ENCODE data around the gene ACCSL. TPM values are rescaled to one million over a fixed set of nuclear protein-coding genes. Genes with fewer than 3 reads are reported as not detected.

ACCSL gene
- total RNA-seq, 2 donors from 2014 or later: not detected

DNA sequence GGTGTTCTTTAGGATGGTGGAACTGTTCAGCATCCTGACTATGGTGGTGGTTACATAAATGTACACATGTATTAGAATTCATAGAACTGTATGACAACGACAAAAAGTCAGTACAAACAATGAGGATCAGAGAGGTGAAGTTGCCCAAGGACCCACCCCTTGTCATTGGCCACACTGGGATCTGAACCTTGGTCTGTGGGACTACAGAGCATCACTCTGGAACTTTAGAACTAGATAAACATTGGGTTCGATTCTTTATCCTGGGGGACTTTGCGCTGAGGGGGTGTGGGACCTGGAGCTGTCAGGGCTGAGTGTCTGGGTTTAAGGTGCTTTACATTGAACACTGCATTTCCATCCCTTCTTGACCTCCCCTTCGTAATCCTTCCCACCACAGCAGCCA, 34.9 kb downstream of the ACCSL start:
- intact Hi-C loops (cut with DNase I): no loop called here
- ATAC-seq: no peak
- DNase-seq: no peak

DNA sequence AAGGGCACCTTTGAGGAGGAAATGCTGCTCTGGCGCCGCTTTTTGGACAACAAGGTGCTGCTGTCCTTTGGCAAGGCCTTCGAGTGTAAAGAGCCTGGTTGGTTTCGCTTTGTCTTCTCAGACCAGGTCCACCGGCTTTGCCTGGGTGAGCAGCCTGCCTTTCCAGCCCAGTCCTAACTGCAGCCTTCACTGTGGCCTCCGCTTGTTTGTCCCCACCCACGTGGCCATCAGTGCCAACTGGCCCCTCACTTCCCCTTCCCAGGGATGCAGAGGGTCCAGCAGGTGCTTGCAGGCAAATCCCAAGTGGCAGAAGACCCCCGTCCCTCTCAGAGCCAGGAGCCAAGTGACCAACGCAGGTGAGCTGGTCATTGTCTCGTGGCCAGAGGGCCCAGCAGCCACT, 35.7 kb downstream of the ACCSL start:
- no peak for DNase-seq
- intact Hi-C loops (cut with DNase I): no loop called here
- no peak for ATAC-seq

DNA sequence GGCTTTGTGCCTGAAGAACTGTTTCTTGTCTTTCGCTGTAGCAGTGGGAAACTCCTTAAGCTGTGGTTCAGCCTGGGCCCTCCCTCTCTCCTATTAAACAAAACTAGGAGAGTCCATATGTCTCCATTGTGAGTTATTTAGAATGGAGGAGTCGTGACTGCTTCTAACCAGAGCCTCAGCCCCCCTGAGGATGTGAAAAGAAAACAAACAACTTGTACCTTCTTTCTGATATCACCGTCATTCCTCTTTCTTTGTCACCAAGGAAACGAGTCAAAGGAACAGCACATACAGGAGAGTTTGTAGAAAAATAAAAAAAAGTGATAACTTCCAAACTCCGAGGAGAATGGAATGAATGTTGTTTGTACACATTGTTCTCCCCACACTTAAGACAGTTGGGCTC, 36.1 kb downstream of the ACCSL start:
- no peak for ATAC-seq
- intact Hi-C loops (cut with DNase I): no loop called here

DNA sequence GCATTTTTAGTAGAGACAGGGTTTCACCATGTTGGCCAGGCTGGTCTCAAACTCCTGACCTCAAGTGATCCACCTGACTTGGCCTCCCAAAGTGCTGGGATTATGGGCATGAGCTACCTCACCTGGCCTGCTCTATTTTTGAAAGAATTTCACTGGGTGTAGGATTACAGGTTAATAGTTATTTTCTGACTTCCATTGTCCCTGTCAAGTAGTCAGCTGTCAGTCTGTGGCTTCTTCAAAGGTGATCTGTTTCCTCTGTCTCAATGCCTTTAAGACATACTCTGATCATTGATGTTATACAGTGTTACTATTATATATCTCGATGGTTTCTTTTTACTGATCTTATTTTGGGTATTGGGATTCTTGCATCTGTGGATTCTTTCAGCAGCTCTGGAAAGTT, 37.5 kb downstream of the ACCSL start:
- ATAC-seq (no peak), DNase-seq (no peak)
- intact Hi-C loops (cut with DNase I): no loop called here

More for the DNA sequence above, 36.1 kb downstream of the ACCSL start:
- no peak for DNase-seq

DNA sequence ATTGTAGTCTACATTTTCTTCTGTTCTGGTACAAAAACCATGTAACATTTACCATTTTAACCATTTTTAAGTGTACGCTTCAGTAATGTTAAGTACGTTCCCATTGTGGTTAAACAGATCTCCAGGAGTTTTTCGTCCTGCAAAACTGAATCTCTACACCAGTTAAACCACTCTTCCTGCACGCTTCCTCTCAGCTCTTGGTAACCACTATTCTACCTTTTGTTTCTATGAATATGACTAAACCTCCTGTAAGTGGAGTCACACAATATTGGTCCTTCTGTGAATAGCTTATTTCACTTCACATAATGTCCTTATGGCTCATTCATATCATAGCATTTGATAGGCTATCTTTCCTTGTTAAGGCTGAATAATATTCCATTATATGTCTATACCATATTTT, 40.6 kb downstream of the ACCSL start:
- intact Hi-C loops (cut with DNase I): no loop called here
- ATAC-seq: no peak
- DNase-seq: no peak

DNA sequence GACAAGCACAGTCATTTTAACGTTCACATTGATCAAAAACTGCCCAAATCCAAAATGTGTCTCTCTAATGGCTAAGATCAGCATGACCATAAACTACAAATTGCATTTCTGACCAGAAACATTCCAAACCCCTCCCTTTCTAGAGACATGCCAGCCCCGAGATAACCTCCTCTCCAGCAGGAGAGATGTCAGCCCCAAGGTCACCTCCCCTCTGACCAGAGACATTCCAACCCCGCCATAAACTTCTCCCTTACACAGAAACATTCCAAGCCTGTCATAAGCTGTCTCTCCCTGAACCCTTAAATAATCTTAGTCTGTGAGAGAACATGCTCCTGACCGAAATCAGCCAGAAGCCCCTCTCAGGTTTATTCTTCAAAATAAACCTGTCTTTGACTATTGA, 41.1 kb downstream of the ACCSL start:
- no peak for ATAC-seq
- intact Hi-C loops (cut with DNase I): no loop called here
- DNase-seq: no peak

DNA sequence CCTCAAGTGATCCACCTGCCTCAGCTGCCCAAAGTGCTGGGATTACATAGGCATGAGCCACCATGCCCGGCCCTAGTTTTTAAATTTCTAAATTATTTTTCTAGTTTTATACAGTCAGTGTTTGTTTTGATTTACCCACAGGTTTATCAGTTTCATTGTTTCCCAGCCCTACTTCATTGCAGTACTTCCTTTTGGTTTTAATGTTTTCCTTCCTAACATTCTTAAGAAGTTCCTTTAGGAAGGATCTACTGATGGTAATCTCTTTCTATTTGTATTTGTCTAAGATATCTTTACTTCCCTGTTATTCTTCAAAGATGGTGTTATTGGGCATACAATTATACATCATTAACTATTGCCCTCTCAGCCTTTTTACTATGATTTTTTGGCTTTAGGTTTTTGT, 42.8 kb downstream of the ACCSL start:
- ATAC-seq (no peak), DNase-seq (no peak)
- intact Hi-C loops (cut with DNase I): loop anchor here in 1 of 2 donors (5.0 kb wide), 1 partner anchor 447 kb away; no protein-coding TSS in a partner anchor

DNA sequence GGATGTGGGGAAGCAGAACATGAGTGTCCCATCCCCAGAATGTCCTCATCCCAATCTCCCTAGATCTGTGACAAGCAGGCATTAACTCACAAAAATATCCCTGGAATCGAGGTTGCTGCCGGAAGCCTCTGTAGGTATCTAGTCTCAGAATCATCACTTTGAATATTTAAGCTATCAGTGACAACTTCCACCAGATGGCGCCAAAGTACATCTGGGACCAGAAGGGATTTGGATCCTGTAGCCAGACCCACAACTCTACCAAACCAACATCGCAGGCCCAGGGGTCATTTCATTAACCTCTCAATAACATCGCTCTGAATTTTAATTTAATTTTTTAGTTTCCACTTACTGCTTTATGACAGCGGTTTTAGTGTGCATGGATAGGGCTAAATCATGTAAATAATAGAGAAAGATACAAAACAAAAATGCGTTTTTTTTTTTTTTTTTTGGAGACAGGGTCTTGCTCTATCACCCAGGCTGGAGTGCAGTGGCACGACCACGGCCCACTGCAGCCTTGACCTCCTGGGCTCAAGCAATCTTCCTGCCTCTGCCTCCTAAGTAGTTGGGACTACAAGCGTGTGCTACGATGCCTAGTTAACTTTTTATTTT, 46.6 kb downstream of the ACCSL start:
- peak; percentile 51 to 62 for ATAC-seq
- intact Hi-C loops (cut with DNase I): loop anchor here in 1 of 2 donors (5.0 kb wide), 1 partner anchor 443 kb away; no protein-coding TSS in a partner anchor
- DNase-seq: peak; percentile 83

DNA sequence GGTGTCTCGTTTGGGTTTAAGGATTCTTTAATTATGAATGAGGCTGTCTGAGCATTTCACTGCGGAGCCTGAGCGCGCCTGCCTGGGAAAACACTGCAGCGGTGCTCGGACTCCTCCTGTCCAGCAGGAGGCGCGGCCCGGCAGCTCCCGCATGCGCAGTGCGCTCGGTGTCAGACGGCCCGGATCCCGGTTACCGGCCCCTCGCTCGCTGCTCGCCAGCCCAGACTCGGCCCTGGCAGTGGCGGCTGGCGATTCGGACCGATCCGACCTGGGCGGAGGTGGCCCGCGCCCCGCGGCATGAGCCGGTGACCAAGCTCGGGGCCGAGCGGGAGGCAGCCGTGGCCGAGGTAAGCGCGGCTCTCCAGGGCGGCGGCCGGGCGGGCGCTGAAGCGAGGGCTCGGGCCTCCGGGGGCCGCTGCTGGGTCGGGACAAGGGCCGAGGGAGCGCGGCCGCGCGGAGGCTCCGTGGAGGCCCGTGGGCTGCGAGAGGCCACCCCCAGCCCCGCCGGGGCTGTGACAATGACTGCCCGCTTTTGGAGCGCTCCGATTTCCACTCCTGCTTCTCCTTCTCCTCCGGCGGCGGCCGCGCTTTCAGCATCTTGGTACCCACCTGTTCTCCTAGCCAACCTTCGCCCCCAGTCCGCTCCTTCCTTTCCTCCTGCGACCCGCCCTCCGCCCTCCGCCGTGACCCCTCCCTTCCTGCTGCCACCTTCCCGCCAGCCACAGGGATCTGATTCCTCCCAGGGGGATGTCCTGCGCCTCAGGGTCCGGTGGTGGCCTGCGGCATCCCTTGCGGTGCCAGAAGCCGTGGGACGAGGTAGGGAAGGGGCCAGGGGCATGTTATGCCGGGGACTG, 48.0 kb downstream of the ACCSL start, which contains the start of gene EXT2:
Gene EXT2 (plus strand): TSS at position 173 of the 854 bp plus-strand sequence. CDS start 12,035 bp downstream, outside the sequence.
- DNase-seq (peak; percentile 91), ATAC-seq (peak; percentile 98)
- intact Hi-C loops (cut with DNase I): no loop called here

DNA sequence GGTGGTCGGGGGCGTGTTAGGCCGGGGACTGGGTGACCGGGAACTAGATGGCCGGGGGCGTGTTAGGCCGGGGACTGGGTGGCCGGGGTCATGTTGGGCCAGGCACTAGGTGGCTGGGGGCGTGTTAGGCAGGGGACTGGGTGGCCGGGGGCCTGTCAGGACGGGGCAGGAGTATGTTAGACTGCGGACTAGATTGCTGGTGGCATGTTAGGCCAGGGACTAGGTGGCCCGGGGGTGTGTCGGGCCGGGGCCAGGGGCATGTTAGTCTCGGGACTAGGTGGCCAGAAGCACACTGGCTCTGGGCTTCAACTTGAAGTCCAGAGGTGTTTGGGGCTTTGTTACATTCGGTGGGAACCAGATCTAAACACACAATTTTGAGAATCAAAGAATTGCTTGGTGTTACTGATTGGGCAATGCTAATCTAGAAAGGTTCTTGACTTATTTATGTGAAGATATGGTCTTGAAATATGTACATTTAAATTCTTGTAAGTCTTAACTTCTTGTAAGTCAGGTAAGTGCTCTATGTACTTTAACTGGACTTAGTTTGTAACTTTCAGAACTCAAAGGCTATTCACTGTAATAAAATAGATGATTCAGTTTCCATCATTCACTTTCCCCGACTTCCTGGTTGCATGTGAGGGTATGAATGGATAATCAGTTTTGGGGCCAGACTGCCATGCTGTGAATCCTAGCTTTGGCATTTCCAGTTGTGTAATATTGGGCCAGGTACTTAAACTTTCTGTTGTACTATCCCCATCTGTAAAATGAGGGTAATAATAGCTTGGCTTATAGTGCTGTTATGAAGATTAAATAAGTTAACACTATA, 48.8 kb downstream of the ACCSL start:
- ATAC-seq: peak in 1 of 2 donors; percentile 5
- intact Hi-C loops (cut with DNase I): no loop called here
- no peak for DNase-seq

DNA sequence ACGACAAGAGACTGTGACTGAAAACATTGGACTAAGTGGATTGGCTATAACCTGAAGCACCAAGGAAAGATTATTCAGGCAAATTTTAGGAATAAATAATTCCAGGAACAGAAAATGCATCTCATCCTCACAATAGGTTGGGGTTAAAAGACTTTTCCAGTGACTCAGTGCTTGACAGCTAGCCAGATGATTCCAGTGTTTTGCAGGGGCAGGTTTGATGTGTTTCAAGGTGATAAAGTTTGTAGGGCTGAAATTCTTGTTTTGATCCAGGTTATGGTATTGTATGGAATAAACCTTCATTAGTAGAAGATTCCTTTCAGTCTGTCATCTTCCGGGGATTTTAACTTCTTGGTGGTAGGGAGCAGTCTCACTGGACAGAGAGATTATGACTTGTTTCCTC, 50.0 kb downstream of the ACCSL start:
- no peak for ATAC-seq
- intact Hi-C loops (cut with DNase I): no loop called here
- DNase-seq: no peak

DNA sequence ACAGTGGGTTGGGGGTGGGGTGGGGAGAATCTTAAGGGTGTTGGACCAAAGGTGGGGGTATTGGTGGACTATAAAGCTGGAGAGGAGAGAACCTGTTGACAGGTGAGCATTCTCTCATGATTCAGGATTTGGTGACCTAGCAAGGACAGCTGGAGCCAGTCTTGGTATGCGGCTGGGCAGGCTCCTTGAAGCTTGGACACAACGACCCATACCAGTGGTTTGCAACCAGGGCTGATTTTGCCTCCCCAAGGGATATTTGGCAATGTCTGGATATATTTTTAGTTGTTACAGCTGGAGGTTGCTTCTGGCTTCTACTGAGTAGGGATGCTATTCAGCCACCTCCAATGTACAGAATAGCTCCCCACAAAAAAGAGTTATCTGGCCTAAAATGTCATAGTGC, 53.3 kb downstream of the ACCSL start:
- intact Hi-C loops (cut with DNase I): no loop called here
- ATAC-seq (no peak), DNase-seq (no peak)

DNA sequence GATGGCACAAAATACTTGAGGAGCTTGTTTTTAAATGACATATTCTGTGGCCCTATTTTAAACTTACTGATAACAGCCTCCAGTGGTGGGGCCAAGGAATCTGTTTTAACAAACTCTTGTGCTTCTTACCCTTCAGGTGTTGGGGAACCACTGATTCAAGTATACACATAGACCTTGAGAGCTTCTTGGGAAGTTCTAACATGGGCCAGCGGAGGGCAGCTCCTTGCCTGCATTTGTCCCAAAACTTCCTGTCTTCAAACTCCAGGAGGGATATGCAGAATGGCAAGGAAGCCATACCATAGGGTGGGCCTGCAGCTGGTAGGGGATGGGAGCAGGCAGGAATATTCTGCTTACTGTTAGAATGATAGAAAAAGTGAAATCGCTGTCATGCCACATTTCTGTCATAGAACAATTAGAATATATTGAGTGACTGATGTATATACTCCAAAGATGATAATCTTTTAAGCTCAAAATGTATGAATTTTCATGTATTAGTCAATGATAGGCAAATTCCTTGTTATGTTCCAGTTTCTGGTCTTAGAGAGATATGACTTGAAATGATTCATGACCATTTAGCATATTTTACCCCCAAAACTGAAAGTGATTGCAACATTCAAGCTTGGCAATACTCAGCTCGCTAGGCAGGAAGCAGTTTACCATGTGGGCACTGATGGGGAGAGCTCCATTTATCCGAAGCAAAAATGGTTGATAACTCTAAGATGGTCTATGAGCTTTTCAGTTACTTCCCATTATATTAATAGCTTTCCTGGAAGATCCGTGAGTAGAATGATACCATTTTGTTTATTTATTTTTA, 56.9 kb downstream of the ACCSL start:
- intact Hi-C loops (cut with DNase I): no loop called here
- ATAC-seq (no peak), DNase-seq (no peak)

DNA sequence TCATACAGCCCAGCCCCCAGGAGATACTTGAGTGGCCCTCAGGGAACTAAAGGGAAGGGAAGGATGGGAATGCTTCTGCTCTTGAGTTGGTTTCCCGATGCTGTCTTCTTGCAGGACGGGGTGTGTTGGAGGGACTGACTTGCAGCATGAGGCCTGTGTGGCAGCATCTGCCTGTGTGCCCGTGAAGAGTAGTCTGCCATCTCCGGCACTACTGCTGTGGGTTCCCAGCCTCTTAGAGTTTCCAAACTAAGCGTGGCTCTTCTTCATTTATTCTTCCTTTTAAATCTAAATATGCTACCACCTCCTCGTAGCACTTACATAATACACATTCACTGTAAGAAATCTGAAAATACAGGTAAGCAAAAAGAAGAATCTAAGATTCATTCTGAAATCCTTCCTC, 60.5 kb downstream of the ACCSL start:
- DNase-seq (no peak), ATAC-seq (no peak)
- intact Hi-C loops (cut with DNase I): no loop called here

Other genes with a start within 250 kb of the ACCSL start
- gene ALKBH3, start 167.2 kb upstream of the ACCSL start, total RNA-seq: 10 to 100 TPM; 13.8 to 20.1 TPM
- 100 to 1,000 TPM in 1 of 2 donors, 10 to 100 TPM in 1; 25.0 to 121 TPM for gene C11orf96, start 105.3 kb upstream of the ACCSL start, total RNA-seq
- 1 to 10 TPM; 8.5 to 9.1 TPM for gene ACCS, start 18.3 kb downstream of the ACCSL start, total RNA-seq
- gene EXT2, start 47.7 kb downstream of the ACCSL start, total RNA-seq: 10 to 100 TPM; 33.7 to 34.6 TPM